ENCODE measurements around the gene MUC2.

The MUC2 gene

GRCh38 chr11:1074244-1075221 lies at the start of gene MUC2:
TSS of gene MUC2 (plus strand) at chr11:1074874.
- DNase-seq (ENCODE audit: low read depth in 2 of 2) = no peak

DNA sequence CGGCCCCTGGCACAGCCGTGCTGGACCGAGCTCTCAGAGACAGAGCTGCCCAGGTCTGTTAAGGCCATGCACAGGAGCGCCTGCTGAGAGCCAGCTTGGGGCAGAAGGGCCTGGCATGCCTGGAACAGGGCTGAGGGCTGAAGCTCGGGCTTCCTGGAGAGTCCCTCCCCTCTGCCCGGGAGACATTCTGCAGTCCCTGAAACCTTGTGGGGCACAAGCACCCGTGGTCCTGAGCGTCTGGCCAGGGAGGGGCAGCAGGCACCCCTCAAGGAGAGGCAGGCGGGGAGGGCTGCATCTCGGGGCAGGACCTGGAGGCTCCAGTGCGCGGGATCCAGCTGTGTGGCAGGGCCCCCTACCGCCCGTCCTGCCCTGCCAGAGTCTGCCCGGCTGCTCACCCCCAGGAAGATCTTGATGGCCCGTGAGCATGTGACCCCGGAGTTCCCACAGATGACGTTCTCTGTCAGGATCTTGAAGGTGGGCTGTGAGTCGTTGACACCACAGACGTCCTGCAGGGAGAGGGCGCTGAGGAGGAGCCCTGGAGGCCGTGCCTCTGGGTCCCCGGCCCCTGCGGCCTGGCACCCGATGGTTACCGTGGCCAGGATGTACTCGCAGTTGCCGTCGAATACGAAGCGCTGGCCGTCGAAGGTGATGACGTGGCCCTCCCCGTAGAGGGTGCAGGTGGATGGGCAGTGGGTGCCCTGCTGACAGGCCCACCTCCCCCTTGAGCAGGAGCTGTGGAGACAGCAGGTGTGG lies 49.1 kb upstream of the MUC2 start:
- no peak for DNase-seq (ENCODE audit: low read depth in 2 of 2)

DNA sequence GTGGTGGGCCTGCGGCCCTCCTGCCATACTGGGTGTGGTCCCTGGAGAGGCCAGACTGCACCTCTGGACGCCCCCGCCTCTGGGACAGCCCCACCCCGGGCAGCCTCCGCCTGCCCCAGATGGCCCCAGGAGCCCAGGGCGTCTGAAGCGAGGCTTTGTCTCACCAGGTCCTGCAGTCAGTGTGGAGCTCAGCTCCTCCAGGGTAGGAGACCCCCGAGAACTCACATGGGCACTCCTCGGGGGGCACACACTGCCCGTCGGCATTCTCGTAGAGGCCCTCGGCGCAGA lies 48.6 kb upstream of the MUC2 start:
- no peak for DNase-seq (ENCODE audit: low read depth in 2 of 2)

- DNase-seq (ENCODE audit: low read depth in 2 of 2) = no peak
These were observed 47.8 kb upstream of the MUC2 start for GRCh38 chr11:1026641-1027482.

- no peak for DNase-seq (ENCODE audit: low read depth in 2 of 2)
These were observed 47.0 kb upstream of the MUC2 start for GRCh38 chr11:1027483-1028290.

DNA sequence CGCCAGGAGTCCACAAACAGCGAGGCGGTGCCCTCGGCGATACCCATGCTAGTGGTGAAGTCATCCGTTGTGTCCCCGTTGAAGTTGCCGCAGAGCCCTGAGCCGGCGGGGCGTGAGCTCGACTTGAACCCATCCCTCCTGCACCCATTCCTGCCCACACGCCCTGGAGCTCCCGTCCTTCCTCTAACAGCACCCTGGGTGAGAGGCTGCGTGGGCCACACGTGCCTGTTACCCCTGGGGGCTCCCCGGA lies 46.5 kb upstream of the MUC2 start:
- DNase-seq (ENCODE audit: low read depth in 2 of 2) = no peak

GRCh38 chr11:1028616-1029015 lies 46.1 kb upstream of the MUC2 start:
- no peak for DNase-seq (ENCODE audit: low read depth in 2 of 2)

DNA sequence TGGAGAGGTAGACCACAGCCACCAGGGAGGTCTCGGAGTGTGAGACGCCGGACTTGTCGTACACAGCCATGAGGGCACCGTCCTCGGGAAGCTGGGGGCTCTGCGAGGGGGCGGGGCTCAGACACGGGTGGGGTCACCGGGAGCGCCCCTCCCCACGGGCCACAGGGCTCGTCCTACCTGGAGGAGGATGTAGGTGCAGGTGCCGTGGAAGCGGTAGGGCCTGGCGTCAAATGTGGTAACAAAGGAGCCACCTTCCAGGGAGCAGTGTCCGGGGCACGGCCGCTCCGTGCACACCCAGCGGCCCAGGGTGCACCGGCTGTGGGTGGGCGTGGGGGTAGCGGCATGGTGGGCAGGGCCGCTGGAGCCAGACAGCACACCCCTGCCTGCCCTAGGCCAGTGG lies 45.6 kb upstream of the MUC2 start:
- DNase-seq (ENCODE audit: low read depth in 2 of 2) = no peak

- no peak for DNase-seq (ENCODE audit: low read depth in 2 of 2)
These were observed 45.0 kb upstream of the MUC2 start for GRCh38 chr11:1029654-1030053.

GRCh38 chr11:1030086-1030485 lies 44.6 kb upstream of the MUC2 start:
- DNase-seq (ENCODE audit: low read depth in 2 of 2) = no peak

- no peak for DNase-seq (ENCODE audit: low read depth in 2 of 2)
These were observed 44.1 kb upstream of the MUC2 start for GRCh38 chr11:1030556-1030955.

- DNase-seq (ENCODE audit: low read depth in 2 of 2) = no peak
These were observed 43.4 kb upstream of the MUC2 start for GRCh38 chr11:1031121-1031899.

DNA sequence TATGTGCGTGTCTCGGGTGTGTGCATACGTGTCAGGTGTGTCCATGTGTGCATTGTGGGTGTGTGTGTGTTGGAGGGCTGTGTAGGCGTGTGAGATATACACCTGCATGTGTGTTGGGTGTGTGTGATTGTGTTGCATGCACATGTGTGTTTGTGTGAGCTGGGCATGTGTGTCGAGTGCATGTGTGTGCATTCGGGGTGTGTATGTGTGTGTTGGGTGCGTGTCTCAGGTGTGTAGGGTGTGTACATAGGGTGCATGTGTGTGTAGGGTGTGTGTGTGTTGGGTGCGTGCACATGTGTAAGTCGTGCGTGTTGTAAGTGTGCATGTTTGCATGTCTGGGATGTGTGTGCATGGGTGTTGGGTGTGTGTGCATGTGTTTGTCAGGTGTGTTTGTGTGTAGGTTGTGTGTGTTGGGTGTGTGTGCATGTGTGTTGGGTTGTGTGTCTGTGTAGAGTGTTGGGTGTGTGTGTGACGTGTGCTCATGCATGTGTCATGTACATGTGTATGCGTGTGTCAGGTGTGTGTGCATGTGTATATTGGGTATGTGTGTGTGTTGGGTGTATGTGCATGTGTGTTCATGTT lies 42.3 kb upstream of the MUC2 start:
- no peak for DNase-seq (ENCODE audit: low read depth in 2 of 2)

DNA sequence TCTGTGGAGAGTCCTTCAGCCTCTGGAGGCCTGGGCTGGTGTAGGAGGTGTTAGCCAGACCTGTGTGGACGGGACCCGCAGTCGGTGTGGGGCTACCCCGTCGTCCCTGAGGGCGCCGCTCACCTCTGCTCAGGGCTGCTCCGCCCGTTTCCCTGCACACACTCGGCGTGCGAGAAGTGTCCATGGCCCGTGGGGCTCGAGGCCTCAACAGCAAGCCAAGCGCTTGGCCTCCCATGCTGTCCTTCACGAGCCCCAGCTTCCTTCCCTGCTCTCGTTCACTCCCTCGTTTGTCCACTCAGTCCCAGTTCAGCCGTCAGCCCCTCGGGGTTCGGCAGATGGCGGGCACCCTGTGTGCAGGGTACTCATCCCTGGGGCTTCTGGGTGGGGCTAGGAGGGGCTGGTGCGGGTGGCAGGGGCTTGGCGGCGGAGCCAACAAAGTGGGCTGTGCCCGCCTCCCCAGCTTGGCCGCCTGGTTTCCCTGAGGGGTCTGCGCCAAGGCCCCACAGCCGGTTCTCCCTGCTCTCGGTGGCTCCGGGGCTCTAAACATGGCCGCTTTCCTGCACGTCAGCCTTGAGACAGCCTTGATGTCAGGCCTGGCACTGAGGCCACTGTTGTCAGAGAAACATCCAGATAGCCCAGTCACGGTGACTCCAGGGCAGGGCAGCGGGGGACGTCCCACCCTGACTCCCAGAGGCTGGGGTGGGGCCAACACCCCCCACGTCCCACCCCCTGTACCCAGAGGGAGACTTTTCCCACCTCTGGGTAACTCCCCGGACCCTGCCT lies 41.5 kb upstream of the MUC2 start:
- DNase-seq (ENCODE audit: low read depth in 2 of 2) = no peak

DNA sequence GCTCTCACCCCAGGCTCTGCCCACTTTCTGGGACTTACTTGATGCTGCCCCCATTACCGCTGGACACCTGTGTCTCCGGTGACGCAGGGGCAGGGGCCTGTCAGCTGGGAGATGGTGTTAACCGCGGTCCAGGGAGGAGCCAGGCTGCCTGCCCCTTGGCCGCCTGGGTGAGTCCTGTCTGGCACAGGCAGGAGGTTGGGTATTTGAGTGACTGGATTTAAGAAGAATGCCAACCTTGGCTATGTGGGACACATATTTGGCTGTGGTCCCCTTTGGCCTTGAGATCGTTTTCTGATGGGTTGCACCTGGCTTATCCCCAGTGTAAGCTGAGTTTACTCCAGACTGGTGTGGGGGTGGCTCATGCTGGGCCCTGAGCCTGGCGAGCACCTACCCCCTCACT lies 40.7 kb upstream of the MUC2 start:
- no peak for DNase-seq (ENCODE audit: low read depth in 2 of 2)

DNA sequence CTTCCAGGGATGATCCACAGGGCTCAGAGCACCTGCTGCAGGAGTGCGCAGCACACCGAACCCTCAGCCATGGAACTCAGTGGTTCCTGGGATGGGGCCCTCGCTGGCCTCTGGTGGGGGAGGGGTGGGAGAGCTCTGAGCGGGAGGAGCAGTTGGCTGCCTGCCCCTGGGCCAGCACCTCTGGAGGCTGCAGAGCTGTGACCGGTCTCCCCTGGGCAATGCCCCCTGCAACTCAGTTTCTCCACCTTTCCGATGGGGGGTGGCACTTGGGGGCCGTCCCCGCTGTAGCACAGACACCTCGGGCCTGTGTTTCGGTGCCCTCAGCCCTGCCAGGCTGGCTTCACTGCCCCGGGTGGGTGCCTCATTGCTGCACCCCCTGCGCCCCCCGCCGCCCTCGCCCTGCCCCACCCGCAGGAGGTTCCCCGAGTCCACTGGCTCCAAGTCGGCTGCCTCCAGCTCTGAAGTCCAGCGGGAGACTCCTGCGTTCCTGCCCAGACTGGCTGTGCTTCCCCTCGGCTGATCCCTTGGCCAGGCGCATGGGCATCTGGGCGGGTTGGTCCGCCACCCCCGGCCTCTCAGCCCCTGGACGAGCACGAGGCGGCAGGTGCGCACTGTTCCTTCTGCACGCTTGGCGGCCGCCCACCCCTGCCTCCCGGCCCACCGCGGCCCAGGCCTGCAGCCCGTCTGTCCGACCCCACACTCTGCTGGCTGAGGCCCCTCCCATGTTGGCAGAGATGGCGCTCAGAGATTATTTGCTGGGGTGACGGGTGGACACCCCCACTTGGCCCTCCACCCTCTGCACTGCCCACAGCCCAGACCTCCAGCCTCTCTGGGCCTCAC lies 40.0 kb upstream of the MUC2 start:
- DNase-seq (ENCODE audit: low read depth in 2 of 2) = no peak

GRCh38 chr11:1035577-1036283 lies 38.9 kb upstream of the MUC2 start:
- no peak for DNase-seq (ENCODE audit: low read depth in 2 of 2)

GRCh38 chr11:1036303-1036923 lies 38.3 kb upstream of the MUC2 start, which contains the start of gene MUC6:
TSS of gene MUC6 (minus strand) at chr11:1036718. CDS start at chr11:1036655, 63 bp downstream.
- DNase-seq (ENCODE audit: low read depth in 2 of 2) = no peak

Measured in activated CD4-positive, alpha-beta T cell treated with anti-CD3 and anti-CD28 coated beads for 24 hours (primary cell).